ENCODE measurements around the gene OPHN1.

The OPHN1 gene

GRCh38 chrX:68204521-68205038 lies 228.7 kb downstream of the OPHN1 start:
- no peak for DNase-seq (ENCODE audit: low read depth)
- H3K4me3 ChIP-seq (ENCODE audit: control insufficient read depth, low read depth, low read length), result no peak overlapping the region
- no peak for TF ChIP-seq CTCF (IDR thresholded peaks at IDR 0.05; ENCODE audit: control insufficient read depth, insufficient read depth, low read depth, low read length, missing control alignments)

- TF ChIP-seq CTCF (IDR thresholded peaks at IDR 0.05; ENCODE audit: control insufficient read depth, insufficient read depth, low read depth, low read length, missing control alignments), result no peak
- no peak for DNase-seq (ENCODE audit: low read depth)
- no peak overlapping the region for H3K4me3 ChIP-seq (ENCODE audit: control insufficient read depth, low read depth, low read length)
Observed at GRCh38 chrX:68203646-68204045, 229.6 kb downstream of the OPHN1 start.

GRCh38 chrX:68203211-68203610 lies 230.1 kb downstream of the OPHN1 start:
- no peak for DNase-seq (ENCODE audit: low read depth)
- H3K4me3 ChIP-seq (ENCODE audit: control insufficient read depth, low read depth, low read length), result no peak overlapping the region
- no peak for TF ChIP-seq CTCF (IDR thresholded peaks at IDR 0.05; ENCODE audit: control insufficient read depth, insufficient read depth, low read depth, low read length, missing control alignments)

- TF ChIP-seq CTCF (IDR thresholded peaks at IDR 0.05; ENCODE audit: control insufficient read depth, insufficient read depth, low read depth, low read length, missing control alignments), result no peak
- no peak for DNase-seq (ENCODE audit: low read depth)
- no peak overlapping the region for H3K4me3 ChIP-seq (ENCODE audit: control insufficient read depth, low read depth, low read length)
Observed at GRCh38 chrX:68199062-68199848, 234.0 kb downstream of the OPHN1 start.

GRCh38 chrX:68196939-68197791 lies 236.1 kb downstream of the OPHN1 start:
- no peak overlapping the region for H3K4me3 ChIP-seq (ENCODE audit: control insufficient read depth, low read depth, low read length)
- peak; percentile 76 for TF ChIP-seq CTCF (IDR thresholded peaks at IDR 0.05; ENCODE audit: control insufficient read depth, insufficient read depth, low read depth, low read length, missing control alignments)
- no peak for DNase-seq (ENCODE audit: low read depth)

GRCh38 chrX:68195561-68195960 lies 237.7 kb downstream of the OPHN1 start:
- TF ChIP-seq CTCF (IDR thresholded peaks at IDR 0.05; ENCODE audit: control insufficient read depth, insufficient read depth, low read depth, low read length, missing control alignments), result no peak
- no peak overlapping the region for H3K4me3 ChIP-seq (ENCODE audit: control insufficient read depth, low read depth, low read length)
- DNase-seq (ENCODE audit: low read depth), result no peak

Data from AG09309 (cell line).